NCI-H774 (cell line): ENCODE measurements around the gene ARL16.
A peak's percentile ranks its signal among the peaks of the same experiment; 100 is the strongest.

Source experiments
- DNase-seq: peaks from one replicate; lab custom pipeline; 2025; lab: John Stamatoyannopoulos, UW

ARL16 gene

GRCh38 chr17:81644496-81644895 is 39.1 kb downstream of the ARL16 start:
- DNase-seq, result no peak

- no peak for DNase-seq
These were observed 41.6 kb downstream of the ARL16 start for GRCh38 chr17:81641825-81642489.

GRCh38 chr17:81640011-81640410 is 43.6 kb downstream of the ARL16 start:
- DNase-seq, result no peak

- no peak for DNase-seq
These were observed 44.9 kb downstream of the ARL16 start for GRCh38 chr17:81638683-81639082.

GRCh38 chr17:81636505-81637288 is 46.9 kb downstream of the ARL16 start, which contains the start of the genes NPLOC4 and TSPAN10:
Gene NPLOC4 (minus strand): TSS chr17:81637112. CDS start chr17:81636930, 182 bp downstream.
Gene TSPAN10 (plus strand): TSS chr17:81637196. CDS start chr17:81642413, 5,217 bp downstream.
- DNase-seq, result peak; percentile 91

GRCh38 chr17:81635973-81636504 is 47.6 kb downstream of the ARL16 start:
- DNase-seq, result no peak

GRCh38 chr17:81635431-81635830 is 48.2 kb downstream of the ARL16 start:
- no peak for DNase-seq

- no peak for DNase-seq
These were observed 52.1 kb downstream of the ARL16 start for GRCh38 chr17:81631482-81631881.
